Renal cortex interstitium (tissue), 11 donors: ENCODE data around the gene LHCGR. TPM values are rescaled to one million over a fixed set of nuclear protein-coding genes. Genes with fewer than 3 reads are reported as not detected.
"Not testable (repeated sequence)": the region's sequence is repeated elsewhere in the genome, so short reads cannot be mapped to it uniquely, and the experiment has no call there.

Experiments used
- DNase-seq, 11 donors: peaks; one replicate each; pipeline ENCODE4 v3.0.0-alpha.2; 2013; ENCODE audit warnings: low read depth in 9 of 11, low spot score in 4 of 11; ENCODE audit errors: extremely low read depth in 1 of 11
- polyA plus RNA-seq, 3 donors: library from polyadenylated mRNA; unstranded; fragments of 120-200 nt; gene quantifications; one replicate each; pipeline ENCODE4 v1.2.1, GENCODE V29; 2013; ENCODE audit not compliant: insufficient read length in 3 of 3

Gene LHCGR
- polyA plus RNA-seq, 3 donors: 0.19 to 0.40 (median 0.32) TPM

GRCh38 chr2:48715042-48715899 lies 40.3 kb downstream of the LHCGR start:
- DNase-seq: no peak

- no peak for DNase-seq
These were observed 41.3 kb downstream of the LHCGR start for GRCh38 chr2:48714245-48714644.

GRCh38 chr2:48713647-48714046 lies 41.9 kb downstream of the LHCGR start:
- no peak for DNase-seq

- no peak for DNase-seq
These were observed 43.4 kb downstream of the LHCGR start for GRCh38 chr2:48712151-48712550.

- DNase-seq: no peak
These were observed 44.2 kb downstream of the LHCGR start for GRCh38 chr2:48711343-48711742.

- DNase-seq: no peak
These were observed 46.2 kb downstream of the LHCGR start for GRCh38 chr2:48709096-48710034.

GRCh38 chr2:48707466-48707865 lies 48.1 kb downstream of the LHCGR start:
- no peak for DNase-seq

- not testable (repeated sequence) for DNase-seq
These were observed 51.9 kb downstream of the LHCGR start for GRCh38 chr2:48703621-48704020.

- DNase-seq: no peak
These were observed 56.1 kb downstream of the LHCGR start for GRCh38 chr2:48699348-48699930.

GRCh38 chr2:48696881-48697280 lies 58.6 kb downstream of the LHCGR start:
- DNase-seq: no peak

- DNase-seq: no peak
These were observed 59.5 kb downstream of the LHCGR start for GRCh38 chr2:48695991-48696390.

GRCh38 chr2:48694149-48694548 lies 61.4 kb downstream of the LHCGR start:
- DNase-seq: no peak

GRCh38 chr2:48693645-48694044 lies 61.9 kb downstream of the LHCGR start:
- no peak for DNase-seq

- no peak for DNase-seq
These were observed 62.5 kb downstream of the LHCGR start for GRCh38 chr2:48693066-48693465.

GRCh38 chr2:48691935-48692691 lies 63.4 kb downstream of the LHCGR start:
- DNase-seq: no peak

- DNase-seq: no peak
These were observed 70.4 kb downstream of the LHCGR start for GRCh38 chr2:48685126-48685525.

- no peak for DNase-seq
These were observed 78.1 kb downstream of the LHCGR start for GRCh38 chr2:48677450-48677849.

- DNase-seq: no peak
These were observed 80.6 kb downstream of the LHCGR start for GRCh38 chr2:48674933-48675332.

- DNase-seq: no peak
These were observed 81.9 kb downstream of the LHCGR start for GRCh38 chr2:48673581-48673980.
